ENCODE measurements around the gene SLC1A2. TPM values are rescaled to one million over a fixed set of nuclear protein-coding genes. Genes with fewer than 3 reads are reported as not detected.

SLC1A2 gene
- total RNA-seq, 1 experiment from 2014 or later = 0.50 TPM

- Mint-ChIP-seq H3K36me3 (no peaks in the 10 kb centered on the region), H3K27me3 (ENCODE audit: low read depth) (no peaks in the 10 kb centered on the region), H3K9me3 (no peaks in the 10 kb centered on the region), H3K4me3 (no peak overlapping the region), H3K27ac (no peak overlapping the region), H3K4me1 (no peaks in the 10 kb centered on the region)
- ChIA-PET POLR2A (no interaction called here), CTCF (no interaction called here)
- TF ChIP-seq USF1 (CRISPR knock-in tag; IDR thresholded peaks at IDR 0.05) (no peak), KAT7 (CRISPR knock-in tag; IDR thresholded peaks at IDR 0.05; ENCODE audit: borderline replicate concordance) (no peak), ATF6 (CRISPR knock-in tag; IDR thresholded peaks at IDR 0.05) (no peak), PRRX2 (CRISPR knock-in tag; IDR thresholded peaks at IDR 0.05) (no peak), ESRRA (CRISPR knock-in tag; IDR thresholded peaks at IDR 0.05; ENCODE audit: borderline replicate concordance) (no peak), TEAD4 (CRISPR knock-in tag; IDR thresholded peaks at IDR 0.05) (no peak), HMGXB4 (CRISPR knock-in tag; IDR thresholded peaks at IDR 0.05) (no peak), HMGA2 (CRISPR knock-in tag; IDR thresholded peaks at IDR 0.05) (no peak), E2F5 (CRISPR knock-in tag; IDR thresholded peaks at IDR 0.05) (no peak), NR3C1 (CRISPR knock-in tag; conservative IDR thresholded peaks at IDR 0.05; ENCODE audit: low read depth) (no peak), FOXK1 (CRISPR knock-in tag; IDR thresholded peaks at IDR 0.05) (no peak), GTF2I (CRISPR knock-in tag; conservative IDR thresholded peaks at IDR 0.05) (no peak), ZBTB21 (CRISPR knock-in tag; IDR thresholded peaks at IDR 0.05; ENCODE audit: borderline replicate concordance) (no peak), TP53 (CRISPR knock-in tag; IDR thresholded peaks at IDR 0.05) (no peak), FOXP1 (CRISPR knock-in tag; IDR thresholded peaks at IDR 0.05; ENCODE audit: borderline replicate concordance) (no peak)
- TF ChIP-seq, protein P1, sequence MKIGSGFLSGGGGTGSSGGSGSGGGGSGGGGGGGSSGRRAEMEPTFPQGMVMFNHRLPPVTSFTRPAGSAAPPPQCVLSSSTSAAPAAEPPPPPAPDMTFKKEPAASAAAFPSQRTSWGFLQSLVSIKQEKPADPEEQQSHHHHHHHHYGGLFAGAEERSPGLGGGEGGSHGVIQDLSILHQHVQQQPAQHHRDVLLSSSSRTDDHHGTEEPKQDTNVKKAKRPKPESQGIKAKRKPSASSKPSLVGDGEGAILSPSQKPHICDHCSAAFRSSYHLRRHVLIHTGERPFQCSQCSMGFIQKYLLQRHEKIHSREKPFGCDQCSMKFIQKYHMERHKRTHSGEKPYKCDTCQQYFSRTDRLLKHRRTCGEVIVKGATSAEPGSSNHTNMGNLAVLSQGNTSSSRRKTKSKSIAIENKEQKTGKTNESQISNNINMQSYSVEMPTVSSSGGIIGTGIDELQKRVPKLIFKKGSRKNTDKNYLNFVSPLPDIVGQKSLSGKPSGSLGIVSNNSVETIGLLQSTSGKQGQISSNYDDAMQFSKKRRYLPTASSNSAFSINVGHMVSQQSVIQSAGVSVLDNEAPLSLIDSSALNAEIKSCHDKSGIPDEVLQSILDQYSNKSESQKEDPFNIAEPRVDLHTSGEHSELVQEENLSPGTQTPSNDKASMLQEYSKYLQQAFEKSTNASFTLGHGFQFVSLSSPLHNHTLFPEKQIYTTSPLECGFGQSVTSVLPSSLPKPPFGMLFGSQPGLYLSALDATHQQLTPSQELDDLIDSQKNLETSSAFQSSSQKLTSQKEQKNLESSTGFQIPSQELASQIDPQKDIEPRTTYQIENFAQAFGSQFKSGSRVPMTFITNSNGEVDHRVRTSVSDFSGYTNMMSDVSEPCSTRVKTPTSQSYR (CRISPR knock-in tag; IDR thresholded peaks at IDR 0.05) = no peak
- DNase-seq (ENCODE audit: low spot score) (no peak), ATAC-seq (no peak)
Observed at GRCh38 chr11:35247863-35248262, 171.5 kb downstream of the SLC1A2 start.

DNA sequence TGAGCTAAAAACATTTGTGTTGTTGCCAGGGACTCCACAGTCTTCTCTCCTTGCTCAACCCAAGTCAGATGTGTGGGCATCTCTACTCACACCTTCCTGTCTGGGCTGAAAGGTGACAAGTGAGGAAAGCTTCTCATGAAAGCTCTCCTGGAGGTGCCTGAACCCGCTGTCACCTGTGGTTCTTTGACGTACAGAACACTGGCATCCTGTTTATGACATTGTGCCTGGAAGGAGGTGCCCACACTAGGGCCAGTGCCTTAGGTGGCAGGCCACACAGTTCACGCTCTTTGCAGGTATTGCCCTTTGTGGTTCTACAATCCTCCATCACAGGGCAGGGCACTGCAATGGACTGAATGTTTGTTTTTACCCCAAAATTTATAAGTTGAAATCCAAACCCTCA lies 171.9 kb downstream of the SLC1A2 start:
- ATAC-seq (no peak), DNase-seq (ENCODE audit: low spot score) (no peak)
- Mint-ChIP-seq H3K9me3 (no peaks in the 10 kb centered on the region), H3K4me3 (no peak overlapping the region), H3K27ac (no peak overlapping the region), H3K36me3 (no peaks in the 10 kb centered on the region), H3K27me3 (ENCODE audit: low read depth) (no peaks in the 10 kb centered on the region), H3K4me1 (no peaks in the 10 kb centered on the region)
- ChIA-PET POLR2A (no interaction called here), CTCF (no interaction called here)
- TF ChIP-seq ZNF512 (CRISPR knock-in tag; IDR thresholded peaks at IDR 0.05; ENCODE audit: borderline replicate concordance) (no peak), FOXP4 (CRISPR knock-in tag; IDR thresholded peaks at IDR 0.05) (no peak), USF1 (CRISPR knock-in tag; IDR thresholded peaks at IDR 0.05) (no peak), IRF2 (CRISPR knock-in tag; IDR thresholded peaks at IDR 0.05; ENCODE audit: borderline replicate concordance, low read depth) (no peak)
